ENCODE data around the gene ACP3.

- TF ChIP-seq ELK1 (CRISPR knock-in tag; IDR thresholded peaks at IDR 0.05) (no peak), POLR2A (conservative IDR thresholded peaks at IDR 0.05) (no peak), CTCF (IDR thresholded peaks at IDR 0.05 in 2 of 3, conservative IDR thresholded peaks at IDR 0.05 in 1 of 3; ENCODE audit: insufficient read depth in 2 of 3, low read depth in 1 of 3, low read length in 3 of 3) (no peak), CREM (IDR thresholded peaks at IDR 0.05; ENCODE audit: low read depth) (no peak), TFAM (CRISPR knock-in tag; conservative IDR thresholded peaks at IDR 0.05) (no peak), POLR2AphosphoS2 (IDR thresholded peaks at IDR 0.05; ENCODE audit: low read length) (no peak), SIN3A (IDR thresholded peaks at IDR 0.05; ENCODE audit: borderline replicate concordance in 2 of 2, control insufficient read depth in 1 of 2, low read depth in 2 of 2, low read length in 2 of 2) (no peak)
- TF ChIP-seq, protein P1, sequence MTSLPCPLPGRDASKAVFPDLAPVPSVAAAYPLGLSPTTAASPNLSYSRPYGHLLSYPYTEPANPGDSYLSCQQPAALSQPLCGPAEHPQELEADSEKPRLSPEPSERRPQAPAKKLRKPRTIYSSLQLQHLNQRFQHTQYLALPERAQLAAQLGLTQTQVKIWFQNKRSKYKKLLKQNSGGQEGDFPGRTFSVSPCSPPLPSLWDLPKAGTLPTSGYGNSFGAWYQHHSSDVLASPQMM (CRISPR knock-in tag; IDR thresholded peaks at IDR 0.05): no peak
Measured at GRCh38 chr3:132386259-132386658, 69.1 kb downstream of the ACP3 start.

Measured in K562 (cell line).